CD4-positive, alpha-beta T cell treated with Interleukin-17A for 1 hour (primary cell): Measurements from ENCODE around the gene PHOSPHO1.
A peak's percentile ranks its signal among the peaks of the same experiment; 100 is the strongest.
"Not testable (repeated sequence)": the region's sequence is repeated elsewhere in the genome, so short reads cannot be mapped to it uniquely, and the experiment has no call there.

ENCODE experiments used
- DNase-seq: peaks from one replicate; pipeline ENCODE4 v3.0.0-alpha.2; 2020

The PHOSPHO1 gene

GRCh38 chr17:49230636-49231562 is at the start of gene PHOSPHO1:
Gene PHOSPHO1 (minus strand): TSS chr17:49230787. CDS start chr17:49226691, 4,096 bp downstream.
- peak; percentile 88 for DNase-seq

DNA sequence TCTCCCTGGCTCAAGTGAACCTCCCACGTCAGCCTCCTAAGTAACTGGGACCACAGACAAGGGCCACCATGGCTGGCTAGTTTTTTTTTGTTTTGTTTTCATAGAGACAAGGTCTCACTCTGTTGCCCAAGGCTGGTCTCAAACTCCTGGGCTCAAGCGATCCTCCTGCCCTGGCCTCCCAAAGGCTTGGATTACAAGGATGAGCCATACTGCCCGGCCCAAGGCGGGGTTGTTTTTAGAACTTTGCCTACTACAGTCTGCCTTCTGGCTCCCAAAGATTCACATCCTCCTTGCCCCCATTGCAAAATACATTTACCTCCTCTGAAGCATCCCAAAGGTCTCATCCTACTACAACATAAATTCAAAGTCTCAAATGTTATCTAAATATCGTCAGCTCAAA is 49.5 kb upstream of the PHOSPHO1 start:
- no peak for DNase-seq

DNA sequence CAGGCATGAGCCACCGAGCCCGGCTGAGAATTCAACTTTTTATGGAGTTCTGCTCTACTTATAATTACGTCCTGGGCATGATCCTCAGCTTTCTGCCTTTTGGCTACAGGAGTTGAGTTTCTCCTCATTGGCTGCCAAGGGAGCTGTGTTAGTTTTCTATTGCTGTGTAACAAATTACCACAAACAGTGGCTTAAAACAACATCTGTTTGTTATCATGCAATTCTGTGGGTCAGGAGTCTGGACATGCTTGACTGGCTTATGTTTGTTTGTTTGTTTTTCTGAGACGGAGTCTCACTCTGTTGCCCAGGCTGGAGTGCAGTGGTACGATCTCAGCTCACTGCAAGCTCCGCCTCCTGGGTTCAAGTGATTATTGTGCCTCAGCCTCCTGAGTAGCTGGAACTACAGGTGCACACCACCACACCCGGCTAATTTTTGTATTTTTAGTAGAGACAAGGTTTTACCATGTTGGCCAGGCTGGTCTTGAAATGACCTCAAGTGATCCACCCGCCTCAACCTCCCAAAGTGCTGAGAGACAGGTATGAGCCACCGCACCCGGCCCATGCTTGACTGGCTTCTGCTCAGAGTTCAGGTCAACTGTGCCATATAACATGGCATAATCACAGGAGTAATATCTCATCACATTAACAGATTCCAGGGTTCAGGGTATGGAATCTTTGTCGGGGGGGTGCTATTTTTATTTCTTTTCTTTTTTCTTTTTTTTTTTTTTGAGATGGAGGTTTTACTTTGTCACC is 48.9 kb upstream of the PHOSPHO1 start:
- DNase-seq, result not testable (repeated sequence)

DNA sequence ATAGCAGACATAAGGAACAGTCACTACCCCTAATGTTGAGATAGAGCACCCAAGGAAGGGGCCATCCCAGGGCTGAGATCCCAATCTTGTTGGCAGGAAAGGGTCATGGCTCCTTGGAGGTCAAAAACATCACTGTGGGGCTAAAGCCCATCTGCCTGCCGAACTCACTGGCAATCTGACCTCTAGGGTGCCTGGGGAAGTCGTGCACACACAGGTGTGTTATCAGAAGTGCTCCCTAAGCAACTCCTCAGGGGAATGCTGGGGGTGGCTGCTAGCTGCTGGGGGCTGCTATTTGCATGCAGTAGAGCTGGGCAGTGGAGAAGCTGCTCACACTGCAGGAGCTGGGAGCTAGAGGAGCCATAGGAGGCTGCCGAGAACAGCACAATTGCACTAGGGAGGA is 47.5 kb upstream of the PHOSPHO1 start:
- DNase-seq, result no peak

DNA sequence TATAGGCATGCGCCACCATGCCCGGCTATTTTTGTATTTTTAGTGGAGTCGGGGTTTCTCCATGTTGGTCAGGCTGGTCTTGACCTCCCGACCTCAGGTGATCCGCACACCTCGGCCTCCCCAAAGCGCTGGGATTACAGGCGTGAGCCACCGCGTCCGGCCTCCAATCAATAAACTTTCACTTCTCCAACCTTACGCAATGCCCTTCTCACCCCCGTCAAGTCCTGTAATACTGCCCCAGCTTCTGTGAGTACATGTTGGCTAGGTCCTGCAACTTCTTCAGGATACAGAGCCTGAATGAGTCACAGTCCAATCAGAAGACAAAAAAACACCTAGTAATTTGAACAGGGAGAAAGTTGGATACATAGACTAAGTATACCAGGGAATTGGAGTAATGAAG is 47.1 kb upstream of the PHOSPHO1 start:
- DNase-seq, result no peak

DNA sequence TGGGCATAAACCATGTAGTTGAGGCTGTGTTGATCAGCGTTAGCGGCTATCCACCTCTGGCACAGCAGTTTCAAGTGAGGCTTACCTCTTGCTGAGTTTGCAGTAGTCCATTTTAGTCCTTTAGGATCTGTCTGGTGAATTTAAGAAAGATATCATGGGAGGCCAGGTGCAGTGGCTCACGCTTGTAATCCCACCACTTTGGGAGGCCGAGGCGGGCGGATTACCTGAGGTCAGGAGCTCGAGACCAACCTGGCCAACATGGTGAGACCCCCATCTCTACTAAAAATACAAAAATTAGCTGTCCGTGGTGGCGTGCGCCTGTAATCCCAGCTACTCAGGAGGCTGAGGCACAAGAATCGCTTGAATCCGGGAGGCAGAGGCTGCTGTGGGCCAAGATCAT is 45.4 kb upstream of the PHOSPHO1 start:
- DNase-seq, result not testable (repeated sequence)

DNA sequence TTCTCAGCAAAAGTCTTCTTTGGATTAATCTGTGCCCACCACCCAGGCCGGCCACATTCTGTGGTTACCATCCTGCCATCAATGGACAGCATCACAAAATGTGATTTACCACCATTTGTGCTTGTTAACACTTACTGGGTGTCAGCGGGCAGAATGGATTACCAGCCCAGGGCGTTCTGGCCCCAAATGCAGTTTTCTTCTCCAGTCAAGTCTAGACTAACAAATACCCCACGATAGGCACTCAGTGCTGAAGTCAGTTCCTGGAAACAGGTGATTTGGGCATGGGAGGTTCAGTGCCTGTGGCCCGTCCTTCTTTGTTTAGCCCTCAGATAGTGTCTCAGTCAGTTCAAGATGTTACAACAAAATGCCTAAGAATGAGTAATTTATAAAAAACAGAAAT is 38.8 kb upstream of the PHOSPHO1 start:
- DNase-seq, result no peak

- DNase-seq, result no peak
Observed at GRCh38 chr17:49267912-49268311, 37.3 kb upstream of the PHOSPHO1 start.

DNA sequence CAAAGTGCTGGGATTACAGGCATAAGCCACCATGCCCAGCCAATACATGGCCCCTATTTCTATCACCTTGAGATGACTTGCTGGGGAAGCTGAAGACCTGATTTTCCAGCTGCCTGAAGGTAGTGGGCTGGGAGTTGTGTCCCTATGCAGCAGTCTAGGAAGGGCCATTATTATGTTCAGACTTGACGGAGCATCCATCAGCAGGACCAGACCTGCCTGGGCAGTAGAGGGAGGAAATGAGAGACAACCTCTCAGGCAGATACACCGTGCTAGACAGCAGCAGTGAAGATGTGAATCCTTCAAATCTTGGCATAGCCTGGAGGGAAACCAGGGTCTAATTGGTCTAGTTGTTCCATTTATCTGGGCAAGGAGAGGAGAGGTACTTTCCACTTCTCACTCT is 35.6 kb upstream of the PHOSPHO1 start:
- DNase-seq, result no peak

DNA sequence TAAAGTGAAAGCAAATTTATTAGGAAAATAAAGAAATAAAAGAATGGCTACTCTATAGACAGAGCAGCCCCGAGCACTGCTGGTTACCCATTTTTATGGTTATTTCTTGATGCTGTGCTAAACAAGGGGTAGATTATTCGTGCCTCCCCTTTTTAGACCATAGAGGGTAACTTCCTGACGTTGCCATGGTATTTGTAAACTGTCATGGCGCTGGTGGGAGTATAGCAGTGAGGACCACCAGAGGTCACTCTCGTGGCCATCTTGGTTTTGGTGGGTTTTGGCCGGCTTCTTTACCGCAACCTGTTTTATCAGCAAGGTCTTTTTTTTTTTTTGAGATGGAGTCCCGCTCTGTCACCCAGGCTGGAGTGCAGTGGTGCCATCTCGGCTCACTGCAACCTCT is 31.0 kb upstream of the PHOSPHO1 start:
- DNase-seq, result not testable (repeated sequence)

DNA sequence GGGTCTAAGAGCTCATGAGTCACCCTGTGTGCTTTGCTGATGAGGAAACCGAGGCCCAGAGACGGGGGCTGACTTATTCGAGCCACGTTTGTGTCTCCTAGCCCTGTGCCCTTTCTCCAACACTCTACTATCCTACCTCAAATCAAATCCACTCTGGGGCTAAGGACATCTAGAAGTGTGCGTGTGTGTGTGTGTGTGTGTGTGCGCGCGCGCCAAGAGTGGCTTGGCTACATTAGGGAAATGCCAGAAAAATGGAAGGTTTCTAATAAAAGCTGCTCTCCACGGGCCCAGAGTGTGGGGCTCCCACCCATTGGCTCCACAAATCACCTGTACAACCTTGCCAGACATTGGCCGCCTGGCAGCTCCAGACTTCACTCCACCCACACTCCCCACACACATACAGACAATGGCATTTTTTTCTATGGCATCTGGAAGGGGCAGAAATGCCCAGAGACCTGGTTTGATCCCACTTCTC is 30.3 kb upstream of the PHOSPHO1 start:
- peak; percentile 27 for DNase-seq

- DNase-seq, result peak; percentile 43
Observed at GRCh38 chr17:49260011-49260816, 29.6 kb upstream of the PHOSPHO1 start.

GRCh38 chr17:49259663-49260010 is 29.1 kb upstream of the PHOSPHO1 start:
- no peak for DNase-seq

DNA sequence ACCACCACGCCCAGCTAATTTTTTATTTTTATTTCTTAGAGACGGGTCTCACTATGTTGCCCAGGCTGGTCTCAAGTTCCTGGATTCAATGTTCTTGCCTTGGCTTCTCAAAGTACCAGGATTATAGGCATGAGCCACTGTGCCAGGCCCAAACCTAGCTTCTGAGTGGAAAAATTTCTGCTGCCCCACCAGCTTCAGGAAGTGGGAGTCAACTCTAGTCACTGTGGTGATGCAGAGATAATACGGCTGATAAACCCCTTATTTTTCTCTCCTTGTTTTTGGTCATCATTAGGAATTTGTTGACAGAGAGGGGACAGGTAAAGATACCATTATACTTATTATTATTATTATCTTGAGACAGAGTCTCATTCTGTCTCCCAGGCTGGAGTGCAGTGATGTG is 27.8 kb upstream of the PHOSPHO1 start:
- DNase-seq, result no peak

- no peak for DNase-seq
Observed at GRCh38 chr17:49255125-49255524, 24.5 kb upstream of the PHOSPHO1 start.

DNA sequence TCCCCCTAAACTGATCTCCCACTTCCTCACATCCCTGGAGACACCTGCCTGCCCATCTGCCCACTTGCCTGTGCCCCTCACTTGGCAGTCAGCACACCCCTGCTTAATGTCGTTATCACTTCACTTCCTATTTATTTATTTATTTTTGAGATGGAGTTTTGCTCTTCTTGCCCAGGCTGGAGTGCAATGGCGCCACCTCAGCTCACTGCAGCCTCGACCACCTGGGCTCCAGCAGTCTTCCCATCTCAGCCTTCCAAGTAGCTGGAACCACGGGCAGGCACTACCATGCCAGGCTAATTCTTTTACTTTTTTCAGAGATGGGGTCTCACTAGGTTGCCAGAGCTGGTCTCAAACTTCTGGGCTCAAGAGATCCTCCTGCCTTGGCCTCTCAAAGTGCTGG is 23.5 kb upstream of the PHOSPHO1 start:
- DNase-seq, result no peak

- DNase-seq, result no peak
Observed at GRCh38 chr17:49252148-49252695, 21.6 kb upstream of the PHOSPHO1 start.

GRCh38 chr17:49249890-49250522 is 19.4 kb upstream of the PHOSPHO1 start:
- no peak for DNase-seq

- DNase-seq, result no peak
Observed at GRCh38 chr17:49249292-49249794, 18.8 kb upstream of the PHOSPHO1 start.

- no peak for DNase-seq
Observed at GRCh38 chr17:49247944-49248343, 17.4 kb upstream of the PHOSPHO1 start.

GRCh38 chr17:49244839-49245238 is 14.3 kb upstream of the PHOSPHO1 start:
- no peak for DNase-seq

DNA sequence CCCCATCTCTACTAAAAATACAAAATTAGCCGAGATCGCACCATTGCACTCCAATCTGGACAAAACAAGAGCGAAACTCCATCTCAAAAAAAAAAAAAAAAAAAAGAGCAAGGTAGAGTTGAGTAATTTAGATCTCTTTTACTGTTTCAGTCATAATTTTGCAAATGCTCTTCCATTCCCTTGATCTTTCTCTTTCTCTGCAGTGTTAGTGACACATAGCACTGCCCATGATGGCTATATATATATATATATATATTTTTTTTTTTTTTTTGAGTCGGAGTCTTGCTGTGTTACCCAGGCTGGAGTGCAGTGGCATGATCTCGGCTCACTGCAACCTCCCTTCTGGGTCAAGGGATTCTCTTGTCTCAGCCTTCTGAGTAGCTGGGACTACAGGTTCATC is 12.2 kb upstream of the PHOSPHO1 start:
- DNase-seq, result no peak
